ENCODE results near the gene HELZ. TPM values are rescaled to one million over a fixed set of nuclear protein-coding genes. Genes with fewer than 3 reads are reported as not detected.

Gene HELZ
- total RNA-seq, 1 donor from 2014 or later = 39.1 TPM

GRCh38 chr17:67224736-67225135 lies 20.3 kb downstream of the HELZ start:
- TF ChIP-seq CTCF (conservative IDR thresholded peaks at IDR 0.05) = no peak
- H3K27me3 Mint-ChIP-seq (ENCODE audit: low read depth) = no peaks in the 10 kb centered on the region
- H3K4me3 Mint-ChIP-seq = no peak overlapping the region
- H3K9me3 Mint-ChIP-seq = no peaks in the 10 kb centered on the region
- no peak overlapping the region for H3K27ac Mint-ChIP-seq (ENCODE audit: unreplicated experiment)
- peaks cover 5% of the 10 kb centered on the region for H3K4me1 Mint-ChIP-seq
- DNase-seq (ENCODE audit: low read depth, low spot score) = no peak
- peaks cover 20% of the 10 kb centered on the region for H3K36me3 Mint-ChIP-seq (ENCODE audit: low read depth)

DNA sequence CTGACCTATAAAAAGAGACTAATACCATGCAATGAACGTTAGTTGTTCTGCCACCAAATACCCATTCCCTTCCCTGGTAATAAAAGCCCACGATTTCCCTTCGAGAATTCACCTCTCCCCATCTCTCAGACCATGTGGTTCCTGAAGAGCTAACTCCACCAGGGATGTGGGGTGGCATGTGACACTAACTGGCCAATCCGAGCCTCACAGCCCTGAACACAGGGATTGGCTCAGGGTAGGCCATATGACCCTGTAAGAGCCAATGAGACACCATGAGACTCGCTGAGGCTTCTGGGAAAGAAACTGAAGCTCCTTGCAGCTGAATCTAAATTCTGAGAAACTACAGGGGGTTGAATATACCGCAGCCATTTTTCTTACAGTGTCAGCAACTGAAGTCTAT lies 21.1 kb downstream of the HELZ start:
- no peaks in the 10 kb centered on the region for H3K27me3 Mint-ChIP-seq (ENCODE audit: low read depth)
- peaks cover 14% of the 10 kb centered on the region for H3K36me3 Mint-ChIP-seq (ENCODE audit: low read depth)
- no peaks in the 10 kb centered on the region for H3K9me3 Mint-ChIP-seq
- peaks cover 10% of the 10 kb centered on the region for H3K4me1 Mint-ChIP-seq
- H3K4me3 Mint-ChIP-seq = no peak overlapping the region
- DNase-seq (ENCODE audit: low read depth, low spot score) = no peak
- H3K27ac Mint-ChIP-seq (ENCODE audit: unreplicated experiment) = no peak overlapping the region
- TF ChIP-seq CTCF (conservative IDR thresholded peaks at IDR 0.05) = no peak

GRCh38 chr17:67221062-67221998 lies 23.7 kb downstream of the HELZ start:
- no peaks in the 10 kb centered on the region for H3K27me3 Mint-ChIP-seq (ENCODE audit: low read depth)
- H3K9me3 Mint-ChIP-seq = no peaks in the 10 kb centered on the region
- no peak for DNase-seq (ENCODE audit: low read depth, low spot score)
- H3K36me3 Mint-ChIP-seq (ENCODE audit: low read depth) = peaks cover 12% of the 10 kb centered on the region
- TF ChIP-seq CTCF (conservative IDR thresholded peaks at IDR 0.05) = peak; percentile 68
- H3K27ac Mint-ChIP-seq (ENCODE audit: unreplicated experiment) = no peak overlapping the region
- no peak overlapping the region for H3K4me3 Mint-ChIP-seq
- peaks cover 10% of the 10 kb centered on the region for H3K4me1 Mint-ChIP-seq

DNA sequence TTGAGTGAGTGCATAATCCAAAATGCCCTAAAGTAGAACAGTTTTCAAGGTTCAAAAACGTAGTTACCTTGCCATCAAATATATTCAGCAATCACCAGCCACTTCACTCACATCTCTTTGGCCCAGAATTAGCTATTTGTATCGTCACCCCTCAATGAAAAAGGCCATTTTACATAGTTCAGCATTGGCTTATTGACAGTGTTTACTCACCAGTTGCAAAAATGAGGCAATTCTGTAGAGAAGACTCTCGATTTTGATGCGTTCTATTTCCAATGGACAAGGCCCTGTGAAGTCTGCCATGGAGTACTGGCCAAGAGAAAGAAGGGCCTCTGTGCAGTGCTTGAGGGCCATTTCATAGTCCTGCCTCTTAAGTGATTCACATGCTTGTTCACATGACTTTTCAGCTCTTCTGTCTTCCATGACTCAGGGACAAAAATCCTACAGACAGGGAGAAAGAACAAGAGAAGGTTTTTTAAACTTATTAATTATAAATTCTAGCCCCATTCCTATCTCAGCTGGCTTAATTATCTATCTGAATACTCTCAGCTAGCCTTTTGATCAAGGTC lies 26.5 kb downstream of the HELZ start:
- no peaks in the 10 kb centered on the region for H3K27me3 Mint-ChIP-seq (ENCODE audit: low read depth)
- no peak for DNase-seq (ENCODE audit: low read depth, low spot score)
- no peak overlapping the region for H3K27ac Mint-ChIP-seq (ENCODE audit: unreplicated experiment)
- TF ChIP-seq CTCF (conservative IDR thresholded peaks at IDR 0.05) = no peak
- H3K4me1 Mint-ChIP-seq = peaks cover 10% of the 10 kb centered on the region
- H3K4me3 Mint-ChIP-seq = no peak overlapping the region
- H3K9me3 Mint-ChIP-seq = no peaks in the 10 kb centered on the region
- peaks cover 8% of the 10 kb centered on the region for H3K36me3 Mint-ChIP-seq (ENCODE audit: low read depth)

GRCh38 chr17:67217446-67217845 lies 27.6 kb downstream of the HELZ start:
- H3K4me3 Mint-ChIP-seq = no peak overlapping the region
- no peak for DNase-seq (ENCODE audit: low read depth, low spot score)
- peaks cover 16% of the 10 kb centered on the region for H3K4me1 Mint-ChIP-seq
- H3K27ac Mint-ChIP-seq (ENCODE audit: unreplicated experiment) = no peak overlapping the region
- no peak for TF ChIP-seq CTCF (conservative IDR thresholded peaks at IDR 0.05)
- H3K27me3 Mint-ChIP-seq (ENCODE audit: low read depth) = no peaks in the 10 kb centered on the region
- H3K9me3 Mint-ChIP-seq = no peaks in the 10 kb centered on the region
- H3K36me3 Mint-ChIP-seq (ENCODE audit: low read depth) = peaks cover 6% of the 10 kb centered on the region
